Measurements from ENCODE around the gene RIC8A. TPM values are rescaled to one million over a fixed set of nuclear protein-coding genes. Genes with fewer than 3 reads are reported as not detected.

RIC8A gene
- total and polyA plus RNA-seq, 9 of the 15 experiments (the other 6 are each of a cell fraction or from before 2014, with no cell fraction given) = 10.7 to 108 (median 72.1) TPM

GRCh38 chr11:210122-210802 lies 2.8 kb downstream of the RIC8A start:
- H3K4me2 ChIP-seq (ENCODE audit: insufficient read depth, low read length) = peak overlapping the region; percentile 92
- intact Hi-C loops (cut with micrococcal nuclease) (no loop called here), in situ Hi-C loops (cut with MboI) (loop anchor here (10.0 kb wide), 1 partner anchor 155 kb away; the partner anchor contains the start of gene B4GALNT4)
- no peak overlapping the region for H2AFZ ChIP-seq (ENCODE audit: low read depth, low read length)
- H3K79me2 ChIP-seq (ENCODE audit: control insufficient read depth, insufficient read depth, low read length) = peaks cover 56% of the 10 kb centered on the region
- peak overlapping the region; percentile 97 to 98 for H3K9ac ChIP-seq (ENCODE audit: insufficient read depth in 1 of 2, low read depth in 2 of 2, low read length in 2 of 2)
- ATAC-seq = no peak
- H3K4me1 ChIP-seq (replicated peaks in 1 of 2; ENCODE audit: control insufficient read depth in 2 of 2, insufficient read depth in 2 of 2, low read length in 2 of 2) = peaks cover 25 to 46% of the 10 kb centered on the region in 2 experiments; a peak in 4 of 5 replicates
- peak overlapping the region; percentile 47; the same call in 1 of the 3 replicates for H3K27ac ChIP-seq (ENCODE audit: extremely low read depth, low read depth, low read length)
- H3K4me3 ChIP-seq = peak overlapping the region; percentile 96
- no peak for FAIRE-seq
- peaks cover 10% of the 10 kb centered on the region for H3K9me1 ChIP-seq (ENCODE audit: control insufficient read depth, insufficient read depth, low read length)
- DNase-seq (ENCODE audit: extremely low read depth in 1 of 4, low spot score in 3 of 4) = no peak
- TF ChIP-seq HSF4 (CRISPR knock-in tag; IDR thresholded peaks at IDR 0.05; ENCODE audit: borderline replicate concordance) (no peak), RBFOX2 (IDR thresholded peaks at IDR 0.05; ENCODE audit: low read depth, low read length) (0 out of 2 replicates have a peak, but pooled peaks have one; percentile 23)
- H4K20me1 ChIP-seq (replicated peaks; ENCODE audit: control insufficient read depth, insufficient read depth, low read length) = peaks cover 30% of the 10 kb centered on the region; the same call in 1 of the 2 replicates
- no peaks in the 10 kb centered on the region for H3K9me3 ChIP-seq (replicated peaks; ENCODE audit: control insufficient read depth, insufficient read depth, low read depth, low read length)
- no peaks in the 10 kb centered on the region; a peak in 1 of 5 replicates for H3K27me3 ChIP-seq (ENCODE audit: control insufficient read depth in 2 of 2, insufficient read depth in 2 of 2, low read length in 2 of 2)
- ChIA-PET POLR2A (interaction anchor here (0.6 to 1.3 kb wide), 3 partner anchors 18 to 155 kb away, joined by 3 to 5 read pairs (median 3); no protein-coding TSS in a partner anchor), CTCF (ENCODE audit: low intra/inter-chr PET ratio) (no interaction called here)
- BruUV-seq (replicated peaks) = no TSS peak
- WGBS (ENCODE audit: insufficient coverage, low coverage, missing lambda C conversion rate) = 91% methylated on average over 8 of the region's 9 CpGs
- H3K36me3 ChIP-seq (ENCODE audit: control insufficient read depth, insufficient read depth, low read length) = peaks cover 77% of the 10 kb centered on the region

- H3K27ac ChIP-seq (ENCODE audit: extremely low read depth, low read depth, low read length) = no peak overlapping the region
- CTCF ChIA-PET (ENCODE audit: low intra/inter-chr PET ratio) = no interaction called here
- BruUV-seq (replicated peaks) = no TSS peak
- TF ChIP-seq MCM3 (IDR thresholded peaks at IDR 0.05) (no peak), NFRKB (IDR thresholded peaks at IDR 0.05; ENCODE audit: low read depth) (no peak), TAF7 (tag; IDR thresholded peaks at IDR 0.05) (no peak), TRIM24 (IDR thresholded peaks at IDR 0.05) (no peak), ZNF584 (CRISPR knock-in tag; IDR thresholded peaks at IDR 0.05; ENCODE audit: low read depth) (no peak), CHD4 (IDR thresholded peaks at IDR 0.05; ENCODE audit: insufficient read depth, insufficient replicate concordance, low read depth, low read length, poor library complexity, severe bottlenecking) (no peak), HCFC1 (IDR thresholded peaks at IDR 0.05; ENCODE audit: low read depth, low read length) (no peak), BMI1 (IDR thresholded peaks at IDR 0.05; ENCODE audit: low read length) (no peak), PPARD (CRISPR knock-in tag; IDR thresholded peaks at IDR 0.05) (no peak), CCAR2 (IDR thresholded peaks at IDR 0.05; ENCODE audit: low read depth, low read length) (no peak), HNRNPH1 (optimal IDR thresholded peaks at IDR 0.05; ENCODE audit: low read depth, low read length) (no peak), C11orf30 (IDR thresholded peaks at IDR 0.05; ENCODE audit: low read depth) (no peak), ZNF740 (CRISPR knock-in tag; IDR thresholded peaks at IDR 0.05) (no peak), ZNF740 (tag; IDR thresholded peaks at IDR 0.05) (no peak)
Measured at GRCh38 chr11:210803-211180, 3.3 kb downstream of the RIC8A start.

More at GRCh38 chr11:210803-211180, 3.3 kb downstream of the RIC8A start:
- WGBS (ENCODE audit: insufficient coverage, low coverage, missing lambda C conversion rate) = 98% methylated on average over 5 of the region's 5 CpGs
- Histone ChIP-seq H3K36me3 (ENCODE audit: control insufficient read depth, insufficient read depth, low read length) (peaks cover 75% of the 10 kb centered on the region), H3K9me3 (replicated peaks; ENCODE audit: control insufficient read depth, insufficient read depth, low read depth, low read length) (no peaks in the 10 kb centered on the region), H3K79me2 (ENCODE audit: control insufficient read depth, insufficient read depth, low read length) (peaks cover 51% of the 10 kb centered on the region), H3K4me2 (ENCODE audit: insufficient read depth, low read length) (peak overlapping the region; percentile 92), H3K27me3 (ENCODE audit: control insufficient read depth in 2 of 2, insufficient read depth in 2 of 2, low read length in 2 of 2) (no peaks in the 10 kb centered on the region; a peak in 1 of 5 replicates), H3K4me3 (no peak overlapping the region), H3K9me1 (ENCODE audit: control insufficient read depth, insufficient read depth, low read length) (peaks cover 10% of the 10 kb centered on the region), H2AFZ (ENCODE audit: low read depth, low read length) (no peak overlapping the region), H3K4me1 (replicated peaks in 1 of 2; ENCODE audit: control insufficient read depth in 2 of 2, insufficient read depth in 2 of 2, low read length in 2 of 2) (peaks cover 20 to 42% of the 10 kb centered on the region in 2 experiments; a peak in 4 of 5 replicates), H3K9ac (ENCODE audit: insufficient read depth in 1 of 2, low read depth in 2 of 2, low read length in 2 of 2) (peak overlapping the region in 1 of 2 experiments; percentile 98; a peak in 2 of 4 replicates), H4K20me1 (replicated peaks; ENCODE audit: control insufficient read depth, insufficient read depth, low read length) (peaks cover 29% of the 10 kb centered on the region; the same call in 1 of the 2 replicates)
- POLR2A ChIA-PET = interaction anchor here (1.3 kb wide), 1 partner anchor 18 kb away, joined by 5 read pairs; no protein-coding TSS in a partner anchor
- intact Hi-C loops (cut with micrococcal nuclease) = no loop called here
- in situ Hi-C loops (cut with MboI) = loop anchor here (10.0 kb wide), 1 partner anchor 154 kb away; the partner anchor contains the start of gene B4GALNT4
- no peak for ATAC-seq
- DNase-seq (ENCODE audit: extremely low read depth in 1 of 4, low spot score in 3 of 4) = no peak
- FAIRE-seq = no peak
